ENCODE data around the gene DNAJC5. TPM values are rescaled to one million over a fixed set of nuclear protein-coding genes. Genes with fewer than 3 reads are reported as not detected.
"Not testable (repeated sequence)": the region's sequence is repeated elsewhere in the genome, so short reads cannot be mapped to it uniquely, and the experiment has no call there.

Gene DNAJC5
- total and polyA plus RNA-seq, 2 donors (not counting 1 experiment from before 2014, with no cell fraction given), result 12.2 to 33.3 TPM

DNA sequence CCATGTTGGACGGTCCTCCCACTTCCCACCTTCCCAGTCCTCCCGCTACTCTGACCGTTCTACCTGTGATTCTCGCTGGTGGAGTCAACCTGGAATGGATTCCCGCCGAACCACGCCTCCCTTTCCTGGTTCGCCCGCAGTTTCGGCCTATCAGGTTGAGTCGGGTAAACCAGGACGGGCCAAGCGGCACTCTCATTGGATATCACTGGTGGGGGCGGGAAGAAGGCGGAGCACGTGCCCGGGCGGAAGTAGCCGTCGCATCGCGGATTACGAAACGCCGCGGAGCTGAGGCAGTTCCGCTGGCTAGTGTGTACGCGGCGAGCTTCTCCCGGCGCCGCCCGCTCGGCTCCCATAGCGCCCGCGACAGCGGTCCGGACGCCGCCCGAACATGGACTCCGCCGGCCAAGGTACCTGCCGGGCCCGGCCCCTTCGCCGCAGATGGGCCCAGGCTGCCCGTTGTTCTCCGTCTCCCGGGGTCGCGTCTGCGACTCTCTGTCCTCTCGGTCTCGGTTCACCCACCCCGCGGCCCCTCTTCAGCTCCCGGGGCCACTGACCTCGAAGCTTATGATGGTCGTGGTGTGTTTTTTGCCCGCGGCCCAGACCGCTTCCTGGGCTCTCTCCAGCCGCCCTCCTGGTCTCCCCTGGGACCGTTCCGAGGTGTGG lies 29.8 kb upstream of the DNAJC5 start, which contains the start of gene TPD52L2:
TPD52L2 (plus strand) TSS at position 293 of the 663 bp plus-strand sequence; CDS start at position 389, 96 bp downstream.
- Histone ChIP-seq H2AFZ (ENCODE audit: insufficient read depth, low read depth, low read length, poor library complexity, severe bottlenecking) (peak within 1 kb of the TSS; percentile 85), H4K20me1 (ENCODE audit: control insufficient read depth, insufficient read depth, low read length, poor library complexity, severe bottlenecking) (peaks cover 21% of the 10 kb centered on the region), H3K27ac (ENCODE audit: low read length in 2 of 2) (peak within 1 kb of the TSS; percentile 89 to 90), H3K36me3 (replicated peaks in 1 of 2; ENCODE audit: control extremely low read depth in 1 of 2, control insufficient read depth in 1 of 2, extremely low read depth in 1 of 2, insufficient read depth in 2 of 2, low read length in 1 of 2) (peaks cover 1 to 21% of the 10 kb centered on the region in 2 experiments), H3K27me3 (replicated peaks in 1 of 4; ENCODE audit: control extremely low read depth in 1 of 4, control insufficient read depth in 3 of 4, insufficient read depth in 4 of 4, low read length in 3 of 4) (no peaks in the 10 kb centered on the region), H3K9me3 (ENCODE audit: control extremely low read depth in 1 of 3, control insufficient read depth in 2 of 3, insufficient read depth in 1 of 3, low read length in 2 of 3) (no peaks in the 10 kb centered on the region), H3K79me2 (ENCODE audit: control insufficient read depth, insufficient read depth, low read length) (peaks cover 48% of the 10 kb centered on the region), H3K4me1 (ENCODE audit: control insufficient read depth in 2 of 2, insufficient read depth in 2 of 2, low read length in 2 of 2) (peaks cover 16 to 20% of the 10 kb centered on the region in 2 donors), H3K4me2 (replicated peaks; ENCODE audit: low read depth, low read length, poor library complexity, severe bottlenecking) (peak within 1 kb of the TSS; percentile 94), H3K9ac (ENCODE audit: low read length) (peak within 1 kb of the TSS; percentile 85), H3K4me3 (ENCODE audit: control extremely low read depth in 1 of 5, extremely low read depth in 1 of 5, insufficient read depth in 1 of 5, low read depth in 2 of 5, low read length in 4 of 5) (peak within 1 kb of the TSS; percentile 69 to 97 (median 86))
- Mint-ChIP-seq H3K4me1 (peaks cover 23% of the 10 kb centered on the region), H3K27me3 (no peaks in the 10 kb centered on the region), H3K27ac (peak within 1 kb of the TSS; percentile 97), H3K9me3 (ENCODE audit: insufficient read depth) (no peaks in the 10 kb centered on the region), H3K4me3 (peak within 1 kb of the TSS; percentile 94)
- CTCF ChIA-PET, result interaction anchor here (0.8 to 4.4 kb wide), 17 partner anchors 80 to 371 kb away, joined by 3 to 29 read pairs (median 7); partner anchors contain the start of genes ARFRP1, LIME1, PRPF6 and PTK6
- POLR2A ChIA-PET, result interaction anchor here (0.6 to 2.5 kb wide), 14 partner anchors 27 to 344 kb away, joined by 3 to 16 read pairs (median 4); partner anchors contain the start of genes GMEB2, PPDPF, PRPF6 and PTK6
- ATAC-seq (ENCODE audit: low read depth) (peak; percentile 82), DNase-seq (peak; percentile 98)
- intact Hi-C loops (cut with micrococcal nuclease), result loop anchor here (1.0 to 2.0 kb wide), 12 partner anchors 30 to 369 kb away; partner anchors contain the start of genes ARFRP1, DNAJC5, PPDPF and PRPF6
- under 1% methylated on average over 68 of the region's 68 CpGs for WGBS (ENCODE audit: insufficient coverage)
- no peak for TF ChIP-seq EZH2 (IDR thresholded peaks at IDR 0.05; ENCODE audit: borderline replicate concordance, insufficient read depth, low read depth, low read length, poor library complexity, severe bottlenecking)
- TF ChIP-seq, protein P1, sequence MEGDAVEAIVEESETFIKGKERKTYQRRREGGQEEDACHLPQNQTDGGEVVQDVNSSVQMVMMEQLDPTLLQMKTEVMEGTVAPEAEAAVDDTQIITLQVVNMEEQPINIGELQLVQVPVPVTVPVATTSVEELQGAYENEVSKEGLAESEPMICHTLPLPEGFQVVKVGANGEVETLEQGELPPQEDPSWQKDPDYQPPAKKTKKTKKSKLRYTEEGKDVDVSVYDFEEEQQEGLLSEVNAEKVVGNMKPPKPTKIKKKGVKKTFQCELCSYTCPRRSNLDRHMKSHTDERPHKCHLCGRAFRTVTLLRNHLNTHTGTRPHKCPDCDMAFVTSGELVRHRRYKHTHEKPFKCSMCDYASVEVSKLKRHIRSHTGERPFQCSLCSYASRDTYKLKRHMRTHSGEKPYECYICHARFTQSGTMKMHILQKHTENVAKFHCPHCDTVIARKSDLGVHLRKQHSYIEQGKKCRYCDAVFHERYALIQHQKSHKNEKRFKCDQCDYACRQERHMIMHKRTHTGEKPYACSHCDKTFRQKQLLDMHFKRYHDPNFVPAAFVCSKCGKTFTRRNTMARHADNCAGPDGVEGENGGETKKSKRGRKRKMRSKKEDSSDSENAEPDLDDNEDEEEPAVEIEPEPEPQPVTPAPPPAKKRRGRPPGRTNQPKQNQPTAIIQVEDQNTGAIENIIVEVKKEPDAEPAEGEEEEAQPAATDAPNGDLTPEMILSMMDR (IDR thresholded peaks at IDR 0.05), result no peak

DNA sequence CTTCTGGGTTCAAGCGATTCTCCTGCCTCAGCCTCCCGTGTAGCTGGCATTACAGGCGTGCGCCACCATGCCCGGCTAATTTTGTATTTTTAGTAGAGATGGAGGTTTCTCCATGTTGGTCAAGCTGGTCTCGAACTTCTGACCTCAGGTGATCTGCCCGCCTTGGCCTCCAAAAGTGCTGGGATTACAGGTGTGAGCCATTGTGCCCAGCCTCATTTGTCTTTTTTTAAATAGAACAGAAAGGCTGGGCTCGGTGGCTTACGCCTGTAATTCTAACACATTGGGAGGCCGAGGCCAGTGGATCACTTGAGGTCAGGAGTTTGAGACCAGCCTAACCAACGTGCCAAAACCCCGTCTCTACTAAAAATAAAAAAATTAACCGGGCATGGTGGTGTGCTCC lies 27.9 kb upstream of the DNAJC5 start:
- H3K27me3 ChIP-seq (replicated peaks in 1 of 4; ENCODE audit: control extremely low read depth in 1 of 4, control insufficient read depth in 3 of 4, insufficient read depth in 4 of 4, low read length in 3 of 4); H3K9me3 ChIP-seq (ENCODE audit: control extremely low read depth in 1 of 3, control insufficient read depth in 2 of 3, insufficient read depth in 1 of 3, low read length in 2 of 3); ATAC-seq (ENCODE audit: low read depth); H3K27me3 Mint-ChIP-seq; H3K4me3 Mint-ChIP-seq; intact Hi-C loops (cut with micrococcal nuclease); H3K4me2 ChIP-seq (replicated peaks; ENCODE audit: low read depth, low read length, poor library complexity, severe bottlenecking); H3K9ac ChIP-seq (ENCODE audit: low read length); H3K4me3 ChIP-seq (ENCODE audit: control extremely low read depth in 1 of 5, extremely low read depth in 1 of 5, insufficient read depth in 1 of 5, low read depth in 2 of 5, low read length in 4 of 5); H3K27ac ChIP-seq (ENCODE audit: low read length in 2 of 2); H3K27ac Mint-ChIP-seq; DNase-seq; H2AFZ ChIP-seq (ENCODE audit: insufficient read depth, low read depth, low read length, poor library complexity, severe bottlenecking); H3K9me3 Mint-ChIP-seq (ENCODE audit: insufficient read depth): not testable (repeated sequence)
- H3K4me1 ChIP-seq (ENCODE audit: control insufficient read depth in 2 of 2, insufficient read depth in 2 of 2, low read length in 2 of 2), result peaks cover 16 to 20% of the 10 kb centered on the region in 2 donors
- peaks cover 23% of the 10 kb centered on the region for H4K20me1 ChIP-seq (ENCODE audit: control insufficient read depth, insufficient read depth, low read length, poor library complexity, severe bottlenecking)
- peaks cover 23% of the 10 kb centered on the region for H3K4me1 Mint-ChIP-seq
- peaks cover 1 to 32% of the 10 kb centered on the region in 2 experiments for H3K36me3 ChIP-seq (replicated peaks in 1 of 2; ENCODE audit: control extremely low read depth in 1 of 2, control insufficient read depth in 1 of 2, extremely low read depth in 1 of 2, insufficient read depth in 2 of 2, low read length in 1 of 2)
- H3K79me2 ChIP-seq (ENCODE audit: control insufficient read depth, insufficient read depth, low read length), result peaks cover 56% of the 10 kb centered on the region
- CTCF ChIA-PET, result interaction anchor here (0.7 to 3.5 kb wide), 2 partner anchors 82 to 192 kb away, joined by 5 to 29 read pairs; no protein-coding TSS in a partner anchor
- POLR2A ChIA-PET, result interaction anchor here (0.6 kb wide), 2 partner anchors 56 to 135 kb away, joined by 4 to 5 read pairs; no protein-coding TSS in a partner anchor
- 98% methylated on average over 11 of the region's 13 CpGs for WGBS (ENCODE audit: insufficient coverage)

All from B cell (primary cell).